Astrocyte (in vitro differentiated cells and primary cell): ENCODE measurements around the gene LIPE. TPM values are rescaled to one million over a fixed set of nuclear protein-coding genes. Genes with fewer than 3 reads are reported as not detected.

ENCODE experiments used
- DNase-seq: peaks from one replicate; pipeline ENCODE4 v3.0.0-alpha.2; 2010; ENCODE audit warnings: low read depth
- FAIRE-seq: peaks from 2 replicates; lab custom pipeline; 2011; peaks lifted over from hg19 to GRCh38; lab: Jason Lieb, UNC
- H2AFZ ChIP-seq: 2 replicates; pipeline ENCODE4 v1.6.0; 2012; ENCODE audit warnings: low read depth, low read length, inconsistent platforms
- H3K27ac ChIP-seq: 2 replicates; pipeline ENCODE4 v1.5.1; 2011; ENCODE audit warnings: low read depth, low read length, inconsistent platforms
- H3K27me3 ChIP-seq: 2 replicates; pipeline ENCODE4 v1.6.0; 2011; ENCODE audit warnings: low read length, inconsistent platforms; ENCODE audit not compliant: insufficient read depth
- H3K36me3 ChIP-seq: 2 replicates; pipeline ENCODE4 v1.5.1; 2011; ENCODE audit warnings: low read length, inconsistent platforms; ENCODE audit not compliant: insufficient read depth
- H3K4me1 ChIP-seq: 2 replicates; pipeline ENCODE4 v1.5.1; 2011; ENCODE audit warnings: low read length, inconsistent platforms; ENCODE audit not compliant: insufficient read depth
- H3K4me2 ChIP-seq: 2 replicates; pipeline ENCODE4 v1.6.0; 2012; ENCODE audit warnings: low read length, inconsistent platforms
- H3K4me3 ChIP-seq: 2 replicates; pipeline ENCODE4 v1.5.1; 2011; ENCODE audit warnings: low read depth, mild to moderate bottlenecking, low read length, inconsistent platforms; ENCODE audit not compliant: insufficient read depth
- H3K79me2 ChIP-seq: 2 replicates; pipeline ENCODE4 v1.6.0; 2012; ENCODE audit warnings: mild to moderate bottlenecking, low read length, inconsistent platforms; ENCODE audit not compliant: insufficient read depth
- H3K9ac ChIP-seq: 2 replicates; pipeline ENCODE4 v1.6.0; 2012; ENCODE audit warnings: mild to moderate bottlenecking, low read length, inconsistent platforms
- H3K9me3 ChIP-seq: 2 replicates; pipeline ENCODE4 v1.5.1; 2012; ENCODE audit warnings: low read depth, mild to moderate bottlenecking, low read length, inconsistent platforms; ENCODE audit not compliant: insufficient read depth
- H4K20me1 ChIP-seq: 2 replicates; pipeline ENCODE4 v1.6.0; 2012; ENCODE audit warnings: low read length, inconsistent platforms; ENCODE audit not compliant: insufficient read depth
- H3K27ac Mint-ChIP-seq: one replicate; pipeline ENCODE4 v1.8.0; 2021; ENCODE audit warnings: mild to moderate bottlenecking, mixed read lengths; ENCODE audit not compliant: unreplicated experiment
- H3K27me3 Mint-ChIP-seq: one replicate; pipeline ENCODE4 v1.8.0; 2021; ENCODE audit warnings: low read depth, mixed read lengths; ENCODE audit not compliant: unreplicated experiment
- H3K36me3 Mint-ChIP-seq: one replicate; pipeline ENCODE4 v1.8.0; 2021; ENCODE audit warnings: low read depth, mixed read lengths; ENCODE audit not compliant: unreplicated experiment
- H3K4me1 Mint-ChIP-seq: one replicate; pipeline ENCODE4 v1.8.0; 2021; ENCODE audit warnings: low read depth, mixed read lengths; ENCODE audit not compliant: unreplicated experiment
- H3K4me3 Mint-ChIP-seq: one replicate; pipeline ENCODE4 v1.8.0; 2021; ENCODE audit warnings: mild to moderate bottlenecking, moderate library complexity, mixed read lengths; ENCODE audit not compliant: unreplicated experiment
- H3K9me3 Mint-ChIP-seq: one replicate; pipeline ENCODE4 v1.8.0; 2021; ENCODE audit warnings: mild to moderate bottlenecking, mixed read lengths; ENCODE audit not compliant: unreplicated experiment
- CTCF ChIP-seq: IDR thresholded peaks from 2 replicates; pipeline ENCODE4 v1.5.1; 2011; ENCODE audit warnings: low read depth, mild to moderate bottlenecking, inconsistent platforms, low read length, moderate library complexity; ENCODE audit not compliant: insufficient read depth
- EZH2 ChIP-seq: IDR thresholded peaks from 2 replicates; pipeline ENCODE4 v1.6.1; 2012; ENCODE audit warnings: mild to moderate bottlenecking, low read length, inconsistent platforms; ENCODE audit not compliant: insufficient read depth
- total RNA-seq: library from RNA; stranded (reverse); gene quantifications from 2 replicates; pipeline ENCODE4 v1.2.1, GENCODE V29; 2021

Gene LIPE
- total RNA-seq, 1 donor from 2014 or later = 2.0 TPM

- no peak overlapping the region for H3K4me3 ChIP-seq
These were observed 44.5 kb upstream of the LIPE start for GRCh38 chr19:42471554-42472249.

GRCh38 chr19:42469311-42470235 lies 42.4 kb upstream of the LIPE start:
- H3K79me2 ChIP-seq = no peaks in the 10 kb centered on the region

More at GRCh38 chr19:42471554-42472249, 44.5 kb upstream of the LIPE start:
- no peaks in the 10 kb centered on the region for H3K36me3 ChIP-seq
- H3K4me1 Mint-ChIP-seq = peaks cover 11% of the 10 kb centered on the region
- TF ChIP-seq EZH2 (no peak), CTCF (no peak)
- H3K27me3 Mint-ChIP-seq = peaks cover 15% of the 10 kb centered on the region
- no peak overlapping the region for H3K4me2 ChIP-seq
- DNase-seq (no peak), FAIRE-seq (no peak)
- no peak overlapping the region for H3K4me3 Mint-ChIP-seq
- no peaks in the 10 kb centered on the region for H3K4me1 ChIP-seq
- peaks cover 6% of the 10 kb centered on the region for H3K27me3 ChIP-seq
- no peaks in the 10 kb centered on the region for H3K9me3 Mint-ChIP-seq
- H3K36me3 Mint-ChIP-seq = peaks cover under 1% of the 10 kb centered on the region
- H3K9me3 ChIP-seq = no peaks in the 10 kb centered on the region
- no peak overlapping the region for H3K9ac ChIP-seq
- H3K27ac ChIP-seq = no peak overlapping the region
- no peak overlapping the region for H2AFZ ChIP-seq
- H3K27ac Mint-ChIP-seq = no peak overlapping the region
- H4K20me1 ChIP-seq = no peaks in the 10 kb centered on the region
- no peaks in the 10 kb centered on the region for H3K79me2 ChIP-seq

More at GRCh38 chr19:42469311-42470235, 42.4 kb upstream of the LIPE start:
- Histone ChIP-seq H4K20me1 (no peaks in the 10 kb centered on the region), H2AFZ (no peak overlapping the region), H3K4me2 (no peak overlapping the region), H3K27me3 (peaks cover 2% of the 10 kb centered on the region), H3K36me3 (no peaks in the 10 kb centered on the region), H3K27ac (no peak overlapping the region), H3K4me3 (no peak overlapping the region), H3K4me1 (no peaks in the 10 kb centered on the region), H3K9me3 (no peaks in the 10 kb centered on the region), H3K9ac (no peak overlapping the region)
- Mint-ChIP-seq H3K27me3 (peaks cover 12% of the 10 kb centered on the region), H3K4me3 (no peak overlapping the region), H3K27ac (no peak overlapping the region), H3K36me3 (no peaks in the 10 kb centered on the region), H3K9me3 (no peaks in the 10 kb centered on the region), H3K4me1 (peaks cover 11% of the 10 kb centered on the region)
- no peak for DNase-seq
- no peak for TF ChIP-seq CTCF
- TF ChIP-seq EZH2 = no peak
- no peak for FAIRE-seq
